GM18868 (cell line): Measurements from ENCODE around the gene CYP2D6.
"Not testable (repeated sequence)": the region's sequence is repeated elsewhere in the genome, so short reads cannot be mapped to it uniquely, and the experiment has no call there.

Source experiments
- ATAC-seq: cut with Tn5 transposase; IDR thresholded peaks from one replicate; pipeline ENCODE4 v1.9.1; 2021; ENCODE audit warnings: mild to moderate bottlenecking, moderate library complexity; ENCODE audit not compliant: unreplicated experiment

Gene CYP2D6

GRCh38 chr22:42135688-42136087 is 5.1 kb upstream of the CYP2D6 start:
- not testable (repeated sequence) for ATAC-seq

GRCh38 chr22:42134100-42135020 is 3.8 kb upstream of the CYP2D6 start:
- no peak for ATAC-seq

- no peak for ATAC-seq
Measured at GRCh38 chr22:42132457-42132856, 1.8 kb upstream of the CYP2D6 start.

GRCh38 chr22:42131562-42131961 is 952 bp upstream of the CYP2D6 start:
- ATAC-seq: no peak

GRCh38 chr22:42130182-42130581 is 428 bp downstream of the CYP2D6 start:
- not testable (repeated sequence) for ATAC-seq

GRCh38 chr22:42128776-42129694 is 1.6 kb downstream of the CYP2D6 start:
- not testable (repeated sequence) for ATAC-seq

- ATAC-seq: not testable (repeated sequence)
Measured at GRCh38 chr22:42128007-42128406, 2.6 kb downstream of the CYP2D6 start.

- no peak for ATAC-seq
Measured at GRCh38 chr22:42127606-42128005, 3.0 kb downstream of the CYP2D6 start.

- ATAC-seq: not testable (repeated sequence)
Measured at GRCh38 chr22:42123529-42123928, 7.1 kb downstream of the CYP2D6 start.

GRCh38 chr22:42120231-42121021 is 10.2 kb downstream of the CYP2D6 start:
- ATAC-seq: not testable (repeated sequence)

GRCh38 chr22:42116848-42117424 is 13.7 kb downstream of the CYP2D6 start:
- no peak for ATAC-seq

- not testable (repeated sequence) for ATAC-seq
Measured at GRCh38 chr22:42115420-42115830, 15.2 kb downstream of the CYP2D6 start.

- no peak for ATAC-seq
Measured at GRCh38 chr22:42114721-42115120, 15.9 kb downstream of the CYP2D6 start.

- not testable (repeated sequence) for ATAC-seq
Measured at GRCh38 chr22:42112793-42113192, 17.8 kb downstream of the CYP2D6 start.

GRCh38 chr22:42111798-42112197 is 18.8 kb downstream of the CYP2D6 start:
- ATAC-seq: no peak

GRCh38 chr22:42108848-42109247 is 21.8 kb downstream of the CYP2D6 start:
- no peak for ATAC-seq

- ATAC-seq: not testable (repeated sequence)
Measured at GRCh38 chr22:42104332-42104860, 26.2 kb downstream of the CYP2D6 start.

GRCh38 chr22:42101199-42101598 is 29.4 kb downstream of the CYP2D6 start:
- ATAC-seq: no peak

GRCh38 chr22:42091455-42091782 is 39.2 kb downstream of the CYP2D6 start:
- ATAC-seq: no peak
